ENCODE results near the gene DOC2B. TPM values are rescaled to one million over a fixed set of nuclear protein-coding genes. Genes with fewer than 3 reads are reported as not detected.
"Not testable (repeated sequence)": the region's sequence is repeated elsewhere in the genome, so short reads cannot be mapped to it uniquely, and the experiment has no call there.

The DOC2B gene
- polyA plus RNA-seq, 3 donors: 0.02 to 0.19 TPM; not detected in 1

DNA sequence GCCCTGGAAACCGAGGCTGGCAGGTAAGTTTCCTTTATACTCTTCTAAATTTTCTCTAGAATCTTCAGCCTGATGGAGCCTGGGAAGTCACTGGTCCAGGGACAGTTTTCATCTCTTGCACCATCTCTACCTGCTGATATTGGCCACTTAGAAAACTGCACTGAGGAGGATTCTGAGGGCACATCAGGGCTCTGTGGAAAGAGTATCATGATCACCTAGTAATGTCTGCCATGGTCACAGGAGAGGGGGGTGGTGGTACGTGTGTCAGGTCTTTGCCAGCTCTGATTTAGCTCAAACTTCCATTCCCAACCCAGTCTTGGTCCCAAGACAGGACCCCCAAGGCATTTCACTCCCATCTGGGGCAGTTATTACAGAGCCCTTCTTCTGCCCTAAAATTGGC, 35.2 kb upstream of the DOC2B start:
- H3K27me3 Mint-ChIP-seq (ENCODE audit: low read depth in 3 of 3): peaks cover 0 to 2% (median 0%) of the 10 kb centered on the region in 3 donors
- H3K36me3 ChIP-seq (replicated peaks in 1 of 2; ENCODE audit: control insufficient read depth in 1 of 2, insufficient read depth in 2 of 2, low read length in 2 of 2): no peaks in the 10 kb centered on the region
- no peaks in the 10 kb centered on the region for H3K79me2 ChIP-seq (ENCODE audit: insufficient read depth, low read length)
- DNase-seq: no peak
- TF ChIP-seq CTCF (IDR thresholded peaks at IDR 0.05): no peak
- H3K4me1 Mint-ChIP-seq: peaks cover 21% of the 10 kb centered on the region
- H4K20me1 ChIP-seq (ENCODE audit: insufficient read depth, low read length): no peaks in the 10 kb centered on the region
- H3K36me3 Mint-ChIP-seq: peaks cover 0 to 2% of the 10 kb centered on the region in 2 donors
- H2AFZ ChIP-seq (ENCODE audit: insufficient read depth, low read depth, low read length, poor library complexity, severe bottlenecking): peak overlapping the region; percentile 71
- H3K27me3 ChIP-seq (ENCODE audit: control insufficient read depth in 2 of 2, insufficient read depth in 2 of 2, low read length in 2 of 2): no peaks in the 10 kb centered on the region
- H3K4me3 ChIP-seq (replicated peaks in 1 of 3; ENCODE audit: low read depth in 2 of 3, low read length in 3 of 3): no peak overlapping the region
- H3K9me3 Mint-ChIP-seq: peaks cover 0 to 2% (median 0%) of the 10 kb centered on the region in 7 donors
- peak overlapping the region in 1 of 7 donors; percentile 78 for H3K27ac Mint-ChIP-seq
- no CpG with 5 or more reads among the region's 2 CpGs for WGBS (ENCODE audit: insufficient coverage)
- H3K9ac ChIP-seq (ENCODE audit: insufficient read depth, low read length, poor library complexity, severe bottlenecking): no peak overlapping the region
- intact Hi-C loops (cut with micrococcal nuclease): no loop called here
- H3K4me2 ChIP-seq (replicated peaks; ENCODE audit: extremely low read depth, low read length, poor library complexity, severe bottlenecking): no peak overlapping the region
- H3K4me1 ChIP-seq (ENCODE audit: control insufficient read depth in 1 of 2, insufficient read depth in 2 of 2, low read length in 2 of 2): peaks cover 5 to 26% of the 10 kb centered on the region in 2 donors
- H3K27ac ChIP-seq (ENCODE audit: low read depth in 1 of 2, low read length in 2 of 2): no peak overlapping the region
- no peaks in the 10 kb centered on the region for H3K9me3 ChIP-seq (replicated peaks in 1 of 2; ENCODE audit: control insufficient read depth in 1 of 2, insufficient read depth in 1 of 2, low read length in 2 of 2)
- no peak overlapping the region for H3K4me3 Mint-ChIP-seq

DNA sequence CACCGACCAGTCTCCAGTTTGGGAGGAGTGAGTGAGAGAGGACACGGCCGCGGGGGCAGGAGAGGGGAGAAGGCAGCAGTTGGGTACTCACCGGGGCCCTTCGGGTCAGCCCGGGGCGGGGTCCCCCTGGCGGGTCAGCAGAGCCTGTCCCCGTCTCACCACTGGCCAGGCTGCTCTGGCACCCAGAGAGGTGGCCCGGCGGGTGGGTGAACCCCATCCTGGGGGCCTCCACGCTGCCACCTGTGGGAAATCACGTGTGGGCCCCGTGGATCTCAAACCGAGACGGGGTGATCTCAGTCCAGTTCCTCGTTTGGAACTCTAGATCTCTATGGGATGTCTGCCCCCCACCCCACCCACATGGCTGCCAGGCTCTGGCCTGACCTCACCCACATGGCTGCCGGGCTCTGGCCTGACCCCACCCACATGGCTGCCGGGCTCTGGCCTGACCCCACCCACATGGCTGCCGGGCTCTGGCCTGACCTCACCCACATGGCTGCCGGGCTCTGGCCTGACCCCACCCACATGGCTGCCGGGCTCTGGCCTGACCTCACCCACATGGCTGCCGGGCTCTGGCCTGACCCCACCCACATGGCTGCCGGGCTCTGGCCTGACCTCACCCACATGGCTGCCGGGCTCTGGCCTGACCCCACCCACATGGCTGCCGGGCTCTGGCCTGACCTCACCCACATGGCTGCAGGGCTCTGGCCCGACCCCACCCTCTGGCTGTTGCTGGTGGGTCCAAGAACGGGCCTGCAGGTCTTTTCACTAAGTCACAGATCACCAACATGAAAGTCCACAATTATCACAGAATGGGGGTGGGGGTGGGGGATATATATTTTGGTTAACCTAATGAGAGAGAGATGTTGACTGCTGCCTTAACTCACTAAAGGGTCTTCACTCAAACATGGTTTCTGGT, 34.4 kb upstream of the DOC2B start:
- Mint-ChIP-seq H3K27ac (peak overlapping the region in 1 of 7 donors; percentile 78), H3K4me3 (peak overlapping the region in 1 of 2 donors; percentile 68), H3K4me1 (peaks cover 21% of the 10 kb centered on the region)
- WGBS (ENCODE audit: insufficient coverage): 67% methylated on average over 17 of the region's 29 CpGs
- H3K27me3 Mint-ChIP-seq (ENCODE audit: low read depth in 3 of 3); H3K9me3 ChIP-seq (replicated peaks in 1 of 2; ENCODE audit: control insufficient read depth in 1 of 2, insufficient read depth in 1 of 2, low read length in 2 of 2); H3K9me3 Mint-ChIP-seq; H3K9ac ChIP-seq (ENCODE audit: insufficient read depth, low read length, poor library complexity, severe bottlenecking); H3K27ac ChIP-seq (ENCODE audit: low read depth in 1 of 2, low read length in 2 of 2); H3K79me2 ChIP-seq (ENCODE audit: insufficient read depth, low read length); H3K27me3 ChIP-seq (ENCODE audit: control insufficient read depth in 2 of 2, insufficient read depth in 2 of 2, low read length in 2 of 2); H3K36me3 Mint-ChIP-seq; intact Hi-C loops (cut with micrococcal nuclease); H4K20me1 ChIP-seq (ENCODE audit: insufficient read depth, low read length); H3K36me3 ChIP-seq (replicated peaks in 1 of 2; ENCODE audit: control insufficient read depth in 1 of 2, insufficient read depth in 2 of 2, low read length in 2 of 2): not testable (repeated sequence)
- Histone ChIP-seq H3K4me1 (ENCODE audit: control insufficient read depth in 1 of 2, insufficient read depth in 2 of 2, low read length in 2 of 2) (peaks cover 5 to 26% of the 10 kb centered on the region in 2 donors), H3K4me3 (replicated peaks in 1 of 3; ENCODE audit: low read depth in 2 of 3, low read length in 3 of 3) (peak overlapping the region; percentile 28 to 67 (median 33)), H3K4me2 (replicated peaks; ENCODE audit: extremely low read depth, low read length, poor library complexity, severe bottlenecking) (peak overlapping the region; percentile 55), H2AFZ (ENCODE audit: insufficient read depth, low read depth, low read length, poor library complexity, severe bottlenecking) (peak overlapping the region; percentile 80)
- peak in 2 of 3 donors; percentile 3 to 35 for DNase-seq
